Measurements from ENCODE around the gene CLSTN3. TPM values are rescaled to one million over a fixed set of nuclear protein-coding genes. Genes with fewer than 3 reads are reported as not detected.
A peak's percentile ranks its signal among the peaks of the same experiment; 100 is the strongest.

The CLSTN3 gene
- total RNA-seq, 1 donor from 2014 or later, result 134 TPM

DNA sequence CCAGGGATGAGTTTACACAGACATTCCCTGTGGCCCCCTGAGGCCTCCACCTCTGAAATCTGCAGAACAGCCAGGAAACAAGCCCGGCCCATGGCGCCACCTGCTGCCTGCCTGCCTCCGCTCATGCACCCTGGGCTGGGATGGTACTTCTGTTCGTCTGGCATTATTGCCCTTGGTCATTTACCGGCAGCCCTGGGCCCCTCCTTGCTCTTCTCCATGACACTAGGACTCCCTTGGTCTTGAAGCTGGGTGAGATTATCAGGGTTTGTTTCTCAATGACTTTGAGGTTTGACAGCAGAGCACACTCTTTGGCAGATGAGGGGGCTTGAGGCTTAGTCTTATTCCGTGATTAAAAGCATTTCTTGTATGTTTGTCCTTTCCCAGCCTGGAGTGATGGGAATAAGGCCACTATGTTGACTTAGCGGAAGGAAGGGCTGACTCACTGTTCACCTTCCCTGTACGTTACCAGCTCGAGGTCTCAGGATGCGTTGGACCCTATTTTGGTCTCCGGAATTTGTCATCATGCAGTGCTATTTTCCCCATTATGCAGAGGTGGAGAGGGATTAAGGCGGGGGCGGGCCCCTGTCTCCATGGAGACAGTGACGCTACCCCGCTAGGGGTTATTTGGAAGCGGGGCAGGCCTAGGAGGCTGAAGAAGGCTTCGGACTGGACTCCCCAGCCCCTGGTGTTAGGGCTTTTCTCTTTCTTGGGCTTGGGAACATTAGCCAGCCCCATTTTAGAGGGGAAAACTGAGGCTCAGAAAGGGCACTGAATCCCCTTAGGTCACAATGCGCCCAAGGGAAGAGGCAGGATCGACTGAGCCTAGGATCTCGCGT, 58.6 kb downstream of the CLSTN3 start:
- Mint-ChIP-seq H3K36me3 (ENCODE audit: low read depth, unreplicated experiment) (no peaks in the 10 kb centered on the region), H3K4me1 (ENCODE audit: unreplicated experiment) (peaks cover 19% of the 10 kb centered on the region), H3K27me3 (ENCODE audit: unreplicated experiment) (peaks cover 11% of the 10 kb centered on the region), H3K9me3 (ENCODE audit: unreplicated experiment) (no peaks in the 10 kb centered on the region), H3K4me3 (ENCODE audit: unreplicated experiment) (peak overlapping the region; percentile 91), H3K27ac (ENCODE audit: unreplicated experiment) (peak overlapping the region; percentile 85)
- peak; percentile 80 for DNase-seq (ENCODE audit: low spot score)
- TF ChIP-seq, protein P1, sequence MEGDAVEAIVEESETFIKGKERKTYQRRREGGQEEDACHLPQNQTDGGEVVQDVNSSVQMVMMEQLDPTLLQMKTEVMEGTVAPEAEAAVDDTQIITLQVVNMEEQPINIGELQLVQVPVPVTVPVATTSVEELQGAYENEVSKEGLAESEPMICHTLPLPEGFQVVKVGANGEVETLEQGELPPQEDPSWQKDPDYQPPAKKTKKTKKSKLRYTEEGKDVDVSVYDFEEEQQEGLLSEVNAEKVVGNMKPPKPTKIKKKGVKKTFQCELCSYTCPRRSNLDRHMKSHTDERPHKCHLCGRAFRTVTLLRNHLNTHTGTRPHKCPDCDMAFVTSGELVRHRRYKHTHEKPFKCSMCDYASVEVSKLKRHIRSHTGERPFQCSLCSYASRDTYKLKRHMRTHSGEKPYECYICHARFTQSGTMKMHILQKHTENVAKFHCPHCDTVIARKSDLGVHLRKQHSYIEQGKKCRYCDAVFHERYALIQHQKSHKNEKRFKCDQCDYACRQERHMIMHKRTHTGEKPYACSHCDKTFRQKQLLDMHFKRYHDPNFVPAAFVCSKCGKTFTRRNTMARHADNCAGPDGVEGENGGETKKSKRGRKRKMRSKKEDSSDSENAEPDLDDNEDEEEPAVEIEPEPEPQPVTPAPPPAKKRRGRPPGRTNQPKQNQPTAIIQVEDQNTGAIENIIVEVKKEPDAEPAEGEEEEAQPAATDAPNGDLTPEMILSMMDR (IDR thresholded peaks at IDR 0.05; ENCODE audit: unreplicated experiment), result peak; percentile 18

DNA sequence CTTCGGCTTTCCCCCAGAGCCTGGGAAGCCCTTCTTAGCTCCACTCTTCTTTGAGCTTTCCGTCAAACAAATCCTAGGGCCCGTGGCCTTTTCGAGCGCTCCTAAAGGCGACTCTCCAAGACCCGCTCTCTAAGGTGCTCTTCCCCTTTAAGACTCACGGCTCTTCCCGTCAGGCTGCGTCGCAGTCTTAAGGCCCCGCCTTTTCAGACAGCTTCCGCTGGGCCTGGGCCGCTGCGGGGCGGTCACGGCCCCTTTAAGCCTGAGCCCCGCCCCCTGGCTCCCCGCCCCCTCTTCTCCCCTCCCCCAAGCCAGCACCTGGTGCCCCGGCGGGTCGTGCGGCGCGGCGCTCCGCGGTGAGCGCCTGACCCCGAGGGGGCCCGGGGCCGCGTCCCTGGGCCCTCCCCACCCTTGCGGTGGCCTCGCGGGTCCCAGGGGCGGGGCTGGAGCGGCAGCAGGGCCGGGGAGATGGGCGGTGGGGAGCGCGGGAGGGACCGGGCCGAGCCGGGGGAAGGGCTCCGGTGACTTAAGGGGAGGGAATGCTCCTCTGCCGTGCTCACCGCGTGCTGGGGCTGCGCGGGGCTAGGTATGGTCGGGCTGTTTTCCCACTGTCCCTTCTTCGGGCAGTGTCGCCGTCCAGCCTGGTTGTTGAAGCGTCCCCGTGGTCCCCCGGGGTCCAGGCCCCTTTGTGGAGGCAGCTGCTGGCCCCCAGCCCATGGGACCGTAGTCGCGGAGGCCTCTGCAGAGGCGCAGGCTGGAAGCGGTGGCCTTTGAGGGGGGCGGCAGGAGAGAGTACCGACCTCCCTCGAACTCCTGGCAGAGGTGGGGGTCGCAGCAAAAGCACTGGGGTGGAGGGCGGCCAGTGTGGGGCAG, 59.5 kb downstream of the CLSTN3 start, which contains the start of gene PEX5:
TSS of gene PEX5 (plus strand) at position 289 of the 870 bp plus-strand sequence. CDS start 692 bp downstream, outside the sequence.
- Mint-ChIP-seq H3K27ac (ENCODE audit: unreplicated experiment) (peak within 1 kb of the TSS; percentile 85), H3K36me3 (ENCODE audit: low read depth, unreplicated experiment) (no peaks in the 10 kb centered on the region), H3K9me3 (ENCODE audit: unreplicated experiment) (no peaks in the 10 kb centered on the region), H3K4me3 (ENCODE audit: unreplicated experiment) (peak within 1 kb of the TSS; percentile 91), H3K4me1 (ENCODE audit: unreplicated experiment) (peaks cover 19% of the 10 kb centered on the region), H3K27me3 (ENCODE audit: unreplicated experiment) (peaks cover 11% of the 10 kb centered on the region)
- TF ChIP-seq, protein P1 (IDR thresholded peaks at IDR 0.05; ENCODE audit: unreplicated experiment), result no peak
- DNase-seq (ENCODE audit: low spot score), result peak; percentile 72

DNA sequence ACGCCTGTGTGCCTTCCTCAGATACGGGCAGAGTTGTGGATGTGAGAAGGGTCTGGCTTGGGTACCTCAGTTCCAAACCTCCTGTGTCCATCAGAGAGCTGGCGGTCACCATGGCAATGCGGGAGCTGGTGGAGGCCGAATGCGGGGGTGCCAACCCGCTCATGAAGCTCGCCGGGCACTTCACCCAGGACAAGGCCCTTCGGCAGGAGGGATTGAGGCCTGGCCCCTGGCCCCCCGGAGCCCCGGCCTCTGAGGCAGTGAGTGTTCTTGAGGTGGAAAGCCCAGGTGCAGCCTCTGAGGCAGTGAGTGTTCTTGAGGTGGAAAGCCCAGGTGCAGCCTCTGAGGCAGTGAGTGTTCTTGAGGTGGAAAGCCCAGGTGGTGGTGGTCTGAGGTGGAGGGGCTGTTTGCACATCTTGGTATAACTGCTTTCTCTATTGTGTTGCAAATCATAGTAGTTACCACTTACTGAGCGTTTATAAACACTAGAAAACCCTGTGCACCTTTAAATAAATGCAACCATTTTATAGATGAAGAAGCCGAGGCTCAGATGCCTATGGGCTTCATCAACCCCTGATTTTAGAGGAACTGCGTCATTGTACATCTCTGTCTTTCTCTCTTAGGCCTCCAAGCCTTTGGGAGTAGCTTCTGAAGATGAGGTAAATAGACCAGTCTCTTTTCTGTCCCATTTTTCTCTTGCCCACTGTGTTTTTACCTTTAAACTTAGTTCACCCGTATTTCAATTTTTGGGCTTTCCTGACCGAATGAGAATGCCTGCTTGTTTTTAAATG, 60.3 kb downstream of the CLSTN3 start:
- H3K27me3 Mint-ChIP-seq (ENCODE audit: unreplicated experiment), result peaks cover 11% of the 10 kb centered on the region

DNA sequence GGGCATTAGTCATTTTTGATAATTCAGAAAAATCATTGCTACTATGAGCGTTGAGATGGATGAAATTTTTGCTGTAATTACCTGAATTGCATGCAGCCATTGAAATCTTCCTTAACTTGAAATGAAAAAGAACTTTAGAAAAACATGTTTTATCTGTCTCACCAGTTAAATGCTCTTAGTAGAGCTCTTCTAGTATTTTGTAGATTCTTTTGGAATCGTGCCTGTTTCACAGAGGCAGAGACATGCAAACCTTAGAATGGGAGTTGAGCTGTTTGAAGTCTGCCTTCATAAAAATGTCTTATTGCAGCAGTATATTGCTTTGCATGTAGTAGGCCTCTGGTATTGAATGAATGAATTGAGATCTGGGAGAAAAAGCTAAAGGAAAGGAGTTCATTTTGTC, 63.5 kb downstream of the CLSTN3 start:
- DNase-seq (ENCODE audit: low spot score), result no peak
- no peak overlapping the region for H3K4me3 Mint-ChIP-seq (ENCODE audit: unreplicated experiment)
- H3K9me3 Mint-ChIP-seq (ENCODE audit: unreplicated experiment), result no peaks in the 10 kb centered on the region
- H3K36me3 Mint-ChIP-seq (ENCODE audit: low read depth, unreplicated experiment), result peaks cover 7% of the 10 kb centered on the region
- TF ChIP-seq, protein P1 (IDR thresholded peaks at IDR 0.05; ENCODE audit: unreplicated experiment), result no peak
- no peak overlapping the region for H3K27ac Mint-ChIP-seq (ENCODE audit: unreplicated experiment)
- peaks cover 6% of the 10 kb centered on the region for H3K27me3 Mint-ChIP-seq (ENCODE audit: unreplicated experiment)
- peaks cover 13% of the 10 kb centered on the region for H3K4me1 Mint-ChIP-seq (ENCODE audit: unreplicated experiment)

More for the DNA sequence above, 60.3 kb downstream of the CLSTN3 start:
- Mint-ChIP-seq H3K4me1 (ENCODE audit: unreplicated experiment) (peaks cover 19% of the 10 kb centered on the region), H3K36me3 (ENCODE audit: low read depth, unreplicated experiment) (no peaks in the 10 kb centered on the region), H3K4me3 (ENCODE audit: unreplicated experiment) (peak overlapping the region; percentile 88), H3K27ac (ENCODE audit: unreplicated experiment) (no peak overlapping the region), H3K9me3 (ENCODE audit: unreplicated experiment) (no peaks in the 10 kb centered on the region)
- peak; percentile 21 for DNase-seq (ENCODE audit: low spot score)
- TF ChIP-seq, protein P1 (IDR thresholded peaks at IDR 0.05; ENCODE audit: unreplicated experiment), result no peak
